ENCODE measurements around the gene TBC1D1. TPM values are rescaled to one million over a fixed set of nuclear protein-coding genes. Genes with fewer than 3 reads are reported as not detected.

Gene TBC1D1
- total RNA-seq, 1 experiment from 2014 or later: 106 TPM

DNA sequence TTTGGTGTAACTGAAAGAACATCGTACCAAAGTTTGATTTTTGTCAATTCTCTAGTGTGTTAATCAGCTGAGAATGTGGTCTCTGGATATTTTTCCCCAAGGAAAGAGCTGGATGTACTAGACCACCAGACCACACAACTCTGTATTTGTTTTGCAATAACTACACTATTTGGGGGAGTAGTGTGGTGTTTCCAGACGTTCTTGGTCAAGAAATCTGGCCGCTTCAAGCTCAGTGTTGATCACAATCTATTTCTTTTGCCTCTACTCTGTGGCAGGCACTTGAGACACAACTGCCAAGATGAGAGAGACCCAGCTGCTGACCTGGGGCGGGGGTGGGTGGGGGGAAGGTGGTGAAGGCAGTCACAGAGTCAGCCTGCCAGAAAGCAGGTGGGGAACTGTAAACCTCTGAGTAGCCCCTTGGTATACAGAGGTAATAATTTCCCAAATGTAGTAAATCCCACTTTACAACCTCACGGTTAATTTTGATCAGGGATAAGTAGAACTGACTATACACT, 99.9 kb downstream of the TBC1D1 start:
- Histone ChIP-seq H4K20me1 (ENCODE audit: insufficient read depth) (no peaks in the 10 kb centered on the region), H3K36me3 (ENCODE audit: low read depth) (no peaks in the 10 kb centered on the region), H3K27me3 (ENCODE audit: insufficient read depth, low read depth) (no peaks in the 10 kb centered on the region), H3K4me2 (no peak overlapping the region; the same call in 1 of the 2 replicates), H3F3A (ENCODE audit: insufficient read depth, low read depth) (peaks cover 22% of the 10 kb centered on the region), H3K79me2 (ENCODE audit: low read depth) (peaks cover 63% of the 10 kb centered on the region), H3K9me2 (ENCODE audit: insufficient read depth) (no peaks in the 10 kb centered on the region), H3K4me3 (no peak overlapping the region), H2AFZ (no peak overlapping the region), H3K9me3 (ENCODE audit: insufficient read depth, low read depth) (no peaks in the 10 kb centered on the region), H3K27ac (no peak overlapping the region; the same call in 1 of the 2 replicates), H3K4me1 (replicated peaks; ENCODE audit: insufficient read depth) (peaks cover 46% of the 10 kb centered on the region)
- intact Hi-C loops (cut with micrococcal nuclease; ENCODE audit: unreplicated experiment): no loop called here
- CTCF ChIA-PET: no interaction called here
- POLR2A ChIA-PET (ENCODE audit: unreplicated experiment): no interaction called here
- no TSS peak for BruUV-seq (replicated peaks)
- no peak for DNase-seq
- TF ChIP-seq, protein P1, sequence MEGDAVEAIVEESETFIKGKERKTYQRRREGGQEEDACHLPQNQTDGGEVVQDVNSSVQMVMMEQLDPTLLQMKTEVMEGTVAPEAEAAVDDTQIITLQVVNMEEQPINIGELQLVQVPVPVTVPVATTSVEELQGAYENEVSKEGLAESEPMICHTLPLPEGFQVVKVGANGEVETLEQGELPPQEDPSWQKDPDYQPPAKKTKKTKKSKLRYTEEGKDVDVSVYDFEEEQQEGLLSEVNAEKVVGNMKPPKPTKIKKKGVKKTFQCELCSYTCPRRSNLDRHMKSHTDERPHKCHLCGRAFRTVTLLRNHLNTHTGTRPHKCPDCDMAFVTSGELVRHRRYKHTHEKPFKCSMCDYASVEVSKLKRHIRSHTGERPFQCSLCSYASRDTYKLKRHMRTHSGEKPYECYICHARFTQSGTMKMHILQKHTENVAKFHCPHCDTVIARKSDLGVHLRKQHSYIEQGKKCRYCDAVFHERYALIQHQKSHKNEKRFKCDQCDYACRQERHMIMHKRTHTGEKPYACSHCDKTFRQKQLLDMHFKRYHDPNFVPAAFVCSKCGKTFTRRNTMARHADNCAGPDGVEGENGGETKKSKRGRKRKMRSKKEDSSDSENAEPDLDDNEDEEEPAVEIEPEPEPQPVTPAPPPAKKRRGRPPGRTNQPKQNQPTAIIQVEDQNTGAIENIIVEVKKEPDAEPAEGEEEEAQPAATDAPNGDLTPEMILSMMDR (conservative IDR thresholded peaks at IDR 0.05): no peak
- TF ChIP-seq EZH2 (IDR thresholded peaks at IDR 0.05; ENCODE audit: low read depth): no peak

GRCh38 chr4:37991623-37992410, 100.9 kb downstream of the TBC1D1 start:
- POLR2A ChIA-PET (ENCODE audit: unreplicated experiment): interaction anchor here (0.6 kb wide), 1 partner anchor 371 kb away, joined by 3 read pairs; no protein-coding TSS in a partner anchor
- H3K4me2 ChIP-seq: no peak overlapping the region
- no peak overlapping the region for H3K27ac ChIP-seq
- CTCF ChIA-PET: interaction anchor here (0.7 kb wide), 1 partner anchor 282 kb away, joined by 7 read pairs; no protein-coding TSS in a partner anchor
- DNase-seq: no peak
- no peaks in the 10 kb centered on the region for H3K9me2 ChIP-seq (ENCODE audit: insufficient read depth)
- H3F3A ChIP-seq (ENCODE audit: insufficient read depth, low read depth): peaks cover 22% of the 10 kb centered on the region
- TF ChIP-seq, protein P1 (conservative IDR thresholded peaks at IDR 0.05): no peak
- no peak for TF ChIP-seq EZH2 (IDR thresholded peaks at IDR 0.05; ENCODE audit: low read depth)
- peaks cover 46% of the 10 kb centered on the region for H3K4me1 ChIP-seq (replicated peaks; ENCODE audit: insufficient read depth)
- no peaks in the 10 kb centered on the region for H3K36me3 ChIP-seq (ENCODE audit: low read depth)
- no TSS peak for BruUV-seq (replicated peaks)
- no peak overlapping the region for H2AFZ ChIP-seq
- H4K20me1 ChIP-seq (ENCODE audit: insufficient read depth): no peaks in the 10 kb centered on the region
- H3K4me3 ChIP-seq: no peak overlapping the region
- peaks cover 55% of the 10 kb centered on the region for H3K79me2 ChIP-seq (ENCODE audit: low read depth)
- H3K27me3 ChIP-seq (ENCODE audit: insufficient read depth, low read depth): no peaks in the 10 kb centered on the region
- no peaks in the 10 kb centered on the region for H3K9me3 ChIP-seq (ENCODE audit: insufficient read depth, low read depth)
- intact Hi-C loops (cut with micrococcal nuclease; ENCODE audit: unreplicated experiment): no loop called here

DNA sequence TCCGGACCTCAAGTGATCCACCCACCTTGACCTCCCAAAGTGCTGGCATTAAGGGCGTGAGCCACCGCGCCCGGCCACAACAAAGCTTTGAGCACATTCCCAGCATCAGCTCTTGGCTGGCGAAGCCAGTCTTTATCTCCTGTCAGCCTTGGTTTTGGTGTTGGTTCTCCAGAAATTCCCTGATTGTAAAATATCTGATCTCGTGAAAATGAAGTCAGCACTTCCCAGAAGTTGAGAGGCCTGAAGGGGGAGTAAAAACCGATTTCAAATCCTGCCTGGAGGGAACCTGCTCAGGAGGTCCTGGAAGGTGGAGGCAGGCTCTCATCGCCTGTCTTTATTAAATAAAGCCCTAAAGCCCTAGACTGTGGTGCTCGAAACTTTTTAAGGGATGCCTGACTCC, 102.9 kb downstream of the TBC1D1 start:
- Histone ChIP-seq H3K27me3 (ENCODE audit: insufficient read depth, low read depth) (no peaks in the 10 kb centered on the region), H4K20me1 (ENCODE audit: insufficient read depth) (no peaks in the 10 kb centered on the region), H3K4me2 (no peak overlapping the region), H3F3A (ENCODE audit: insufficient read depth, low read depth) (peaks cover 16% of the 10 kb centered on the region), H3K79me2 (ENCODE audit: low read depth) (peaks cover 49% of the 10 kb centered on the region), H3K4me1 (replicated peaks; ENCODE audit: insufficient read depth) (peaks cover 31% of the 10 kb centered on the region), H3K9me2 (ENCODE audit: insufficient read depth) (no peaks in the 10 kb centered on the region), H3K36me3 (ENCODE audit: low read depth) (no peaks in the 10 kb centered on the region), H3K4me3 (no peak overlapping the region), H2AFZ (no peak overlapping the region), H3K27ac (no peak overlapping the region), H3K9me3 (ENCODE audit: insufficient read depth, low read depth) (no peaks in the 10 kb centered on the region)
- CTCF ChIA-PET: no interaction called here
- POLR2A ChIA-PET (ENCODE audit: unreplicated experiment): no interaction called here
- TF ChIP-seq EZH2 (IDR thresholded peaks at IDR 0.05; ENCODE audit: low read depth): no peak
- TF ChIP-seq, protein P1 (conservative IDR thresholded peaks at IDR 0.05): no peak
- intact Hi-C loops (cut with micrococcal nuclease; ENCODE audit: unreplicated experiment): no loop called here
- no peak for DNase-seq
- no TSS peak for BruUV-seq (replicated peaks)

Measured in PC-9 (cell line).